Measurements from ENCODE around the gene RSPH6A. TPM values are rescaled to one million over a fixed set of nuclear protein-coding genes. Genes with fewer than 3 reads are reported as not detected.
A peak's percentile ranks its signal among the peaks of the same experiment; 100 is the strongest.

Gene RSPH6A
- total RNA-seq, 1 experiment from 2014 or later: 0.55 TPM

DNA sequence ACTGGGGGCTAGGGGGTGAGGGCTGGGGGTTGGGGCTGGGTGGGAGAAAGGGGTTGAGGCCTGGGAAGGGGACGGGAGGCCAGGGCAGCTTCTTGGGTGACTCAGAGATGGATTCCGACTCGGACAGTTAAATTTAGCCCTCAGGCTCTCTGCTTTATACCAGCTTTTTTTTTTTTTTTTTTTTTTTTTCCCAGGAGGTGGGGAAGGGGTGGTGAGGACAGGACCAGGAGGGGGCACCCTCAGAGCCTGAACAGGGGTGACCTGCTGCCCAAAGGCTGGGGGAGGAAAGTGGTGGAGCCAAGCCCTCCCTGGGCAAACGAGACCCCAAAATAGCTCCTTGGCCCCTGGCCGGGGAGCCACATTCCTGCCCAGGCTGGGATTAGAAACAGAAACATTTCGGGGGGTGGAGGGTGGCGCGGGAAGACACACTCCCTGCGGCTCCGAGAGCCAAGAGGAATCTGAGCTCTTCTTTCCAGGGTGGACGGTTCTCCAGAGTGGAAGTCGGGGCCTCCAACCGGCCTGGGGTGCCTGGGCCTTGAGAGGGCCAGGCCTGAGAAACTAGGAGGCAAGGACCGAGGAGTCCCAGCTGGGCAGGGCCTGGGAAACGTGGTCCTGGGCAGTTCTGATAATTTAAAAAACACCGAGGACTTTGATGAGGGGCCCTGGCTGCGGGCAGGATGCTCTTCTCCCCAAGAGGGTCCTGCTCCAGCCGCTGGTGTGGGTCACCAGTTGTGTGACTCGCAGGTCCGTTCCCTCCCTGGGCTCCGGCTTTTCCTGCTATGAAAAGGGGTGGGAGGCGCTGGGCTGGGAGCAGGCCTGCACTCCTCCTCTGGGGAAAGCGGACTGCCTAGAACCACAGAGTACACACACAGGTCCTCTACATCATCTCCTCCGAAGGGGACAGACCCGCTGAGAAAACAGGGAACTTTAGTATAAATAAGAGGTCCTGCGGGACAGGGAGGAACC is 32.0 kb downstream of the RSPH6A start:
- DNase-seq: peak; percentile 36
- Histone ChIP-seq H2BK12ac (ENCODE audit: insufficient read length, low read depth, low read length) (no peak overlapping the region), H3K23ac (ENCODE audit: insufficient read length, low read depth, low read length) (no peak overlapping the region), H3K23me2 (ENCODE audit: insufficient read length, low read depth, low read length, poor library complexity, severe bottlenecking) (peaks cover 6% of the 10 kb centered on the region), H3K14ac (ENCODE audit: insufficient read depth, low read length) (no peak overlapping the region), H4K8ac (replicated peaks; ENCODE audit: insufficient read length, low read depth, low read length) (no peak overlapping the region), H3K79me1 (ENCODE audit: insufficient read depth, low read depth, low read length, poor library complexity, severe bottlenecking) (no peaks in the 10 kb centered on the region), H3T11ph (ENCODE audit: low read length) (no peak overlapping the region), H3K9me3 (ENCODE audit: control insufficient read depth, low read depth, low read length) (no peaks in the 10 kb centered on the region), H3K18ac (ENCODE audit: insufficient read length, low read depth, low read length) (no peak overlapping the region), H3K27ac (ENCODE audit: insufficient read length, low read depth, low read length) (no peak overlapping the region), H2BK15ac (ENCODE audit: low read depth, low read length) (no peak overlapping the region), H2AFZ (ENCODE audit: low read length) (no peak overlapping the region), H3K4me1 (ENCODE audit: insufficient read depth, low read length) (peaks cover 3% of the 10 kb centered on the region; the same call in 1 of the 2 replicates), H3K9ac (ENCODE audit: extremely low read depth, insufficient read length, low read length) (no peak overlapping the region), H2BK20ac (ENCODE audit: low read depth, low read length, poor library complexity, severe bottlenecking) (no peak overlapping the region), H3K79me2 (ENCODE audit: insufficient read depth, low read length) (no peaks in the 10 kb centered on the region), H2AK5ac (ENCODE audit: insufficient read length, low read length) (no peak overlapping the region), H4K20me1 (ENCODE audit: control insufficient read depth, insufficient read depth, insufficient read length) (no peaks in the 10 kb centered on the region), H3K4ac (ENCODE audit: low read depth, low read length) (no peak overlapping the region), H3K4me2 (ENCODE audit: insufficient read depth, insufficient read length, low read length) (no peak overlapping the region), H2BK5ac (ENCODE audit: insufficient read length, low read length) (no peak overlapping the region), H4K91ac (ENCODE audit: insufficient read length, low read depth, low read length) (no peak overlapping the region), H4K5ac (ENCODE audit: insufficient read length, low read depth, low read length) (no peak overlapping the region), H2BK120ac (ENCODE audit: low read depth, low read length, poor library complexity, severe bottlenecking) (no peak overlapping the region), H3K56ac (ENCODE audit: insufficient read length, low read depth, low read length) (no peak overlapping the region), H3K27me3 (ENCODE audit: insufficient read depth, low read length) (no peaks in the 10 kb centered on the region; the same call in 1 of the 2 replicates)
- peak overlapping the region in 1 of 3 experiments; percentile 94; a peak in 1 of 7 replicates for H3K27ac Mint-ChIP-seq
- TF ChIP-seq, protein P1, sequence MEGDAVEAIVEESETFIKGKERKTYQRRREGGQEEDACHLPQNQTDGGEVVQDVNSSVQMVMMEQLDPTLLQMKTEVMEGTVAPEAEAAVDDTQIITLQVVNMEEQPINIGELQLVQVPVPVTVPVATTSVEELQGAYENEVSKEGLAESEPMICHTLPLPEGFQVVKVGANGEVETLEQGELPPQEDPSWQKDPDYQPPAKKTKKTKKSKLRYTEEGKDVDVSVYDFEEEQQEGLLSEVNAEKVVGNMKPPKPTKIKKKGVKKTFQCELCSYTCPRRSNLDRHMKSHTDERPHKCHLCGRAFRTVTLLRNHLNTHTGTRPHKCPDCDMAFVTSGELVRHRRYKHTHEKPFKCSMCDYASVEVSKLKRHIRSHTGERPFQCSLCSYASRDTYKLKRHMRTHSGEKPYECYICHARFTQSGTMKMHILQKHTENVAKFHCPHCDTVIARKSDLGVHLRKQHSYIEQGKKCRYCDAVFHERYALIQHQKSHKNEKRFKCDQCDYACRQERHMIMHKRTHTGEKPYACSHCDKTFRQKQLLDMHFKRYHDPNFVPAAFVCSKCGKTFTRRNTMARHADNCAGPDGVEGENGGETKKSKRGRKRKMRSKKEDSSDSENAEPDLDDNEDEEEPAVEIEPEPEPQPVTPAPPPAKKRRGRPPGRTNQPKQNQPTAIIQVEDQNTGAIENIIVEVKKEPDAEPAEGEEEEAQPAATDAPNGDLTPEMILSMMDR (conservative IDR thresholded peaks at IDR 0.05): no peak
- peaks cover 18% of the 10 kb centered on the region for H3K27me3 Mint-ChIP-seq (ENCODE audit: low read depth)
- no peaks in the 10 kb centered on the region for H3K9me3 Mint-ChIP-seq
- WGBS (ENCODE audit: extremely low coverage, insufficient read length, low lambda C conversion rate): no CpG with 5 or more reads among the region's 26 CpGs
- H3K36me3 Mint-ChIP-seq (ENCODE audit: insufficient read depth in 1 of 3, low read depth in 3 of 3): peaks cover 14 to 43% (median 37%) of the 10 kb centered on the region in 3 experiments
- peak overlapping the region in 1 of 2 experiments; percentile 35; a peak in 1 of 5 replicates for H3K4me3 Mint-ChIP-seq
- H3K4me1 Mint-ChIP-seq: peaks cover 23 to 42% of the 10 kb centered on the region in 2 experiments

All from H9 (cell line).